Measurements from ENCODE around the gene FUT6. TPM values are rescaled to one million over a fixed set of nuclear protein-coding genes. Genes with fewer than 3 reads are reported as not detected.

FUT6 gene
- total and polyA plus RNA-seq, 2 donors from 2014 or later = 13.0 to 58.4 TPM

DNA sequence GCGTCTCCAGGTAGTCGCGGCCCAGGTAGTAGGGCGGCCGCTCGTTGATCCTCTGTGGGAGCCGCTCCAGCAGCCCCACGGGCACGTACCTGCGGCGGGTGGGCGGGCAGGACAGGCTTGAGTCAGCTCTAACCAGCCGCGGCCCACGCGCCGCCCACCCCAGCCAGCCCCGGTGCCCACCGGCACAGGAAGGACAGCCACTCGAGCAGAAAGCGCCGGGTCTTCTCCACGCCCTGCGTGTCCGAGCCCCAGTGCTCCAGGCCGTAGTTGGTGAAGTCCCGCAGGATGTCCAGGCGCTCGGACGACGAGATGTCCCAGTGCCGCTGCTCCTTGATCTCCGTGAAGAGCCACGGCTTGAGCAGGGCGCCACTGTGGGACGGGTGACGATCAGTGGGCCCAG lies 54.1 kb downstream of the FUT6 start:
- Histone ChIP-seq H3K27ac (ENCODE audit: low read depth in 2 of 2, low read length in 2 of 2) (no peak overlapping the region), H3K9me3 (ENCODE audit: control insufficient read depth in 2 of 3, insufficient read depth in 1 of 3, low read length in 3 of 3) (no peaks in the 10 kb centered on the region), H3K4me3 (ENCODE audit: low read length in 3 of 3) (no peak overlapping the region), H3K9ac (ENCODE audit: low read length in 3 of 3) (no peak overlapping the region), H3K36me3 (ENCODE audit: control insufficient read depth in 2 of 3, insufficient read depth in 3 of 3, low read length in 3 of 3) (peaks cover 0 to 27% (median 23%) of the 10 kb centered on the region in 3 donors), H3K27me3 (ENCODE audit: control insufficient read depth, insufficient read depth, low read length) (no peaks in the 10 kb centered on the region), H3K4me1 (ENCODE audit: control insufficient read depth in 2 of 3, insufficient read depth in 2 of 3, low read depth in 1 of 3, low read length in 3 of 3) (peaks cover 0 to 6% (median 4%) of the 10 kb centered on the region in 3 donors)
- intact Hi-C loops (cut with DNase I) = no loop called here
- FAIRE-seq = no peak
- TF ChIP-seq, protein P1, sequence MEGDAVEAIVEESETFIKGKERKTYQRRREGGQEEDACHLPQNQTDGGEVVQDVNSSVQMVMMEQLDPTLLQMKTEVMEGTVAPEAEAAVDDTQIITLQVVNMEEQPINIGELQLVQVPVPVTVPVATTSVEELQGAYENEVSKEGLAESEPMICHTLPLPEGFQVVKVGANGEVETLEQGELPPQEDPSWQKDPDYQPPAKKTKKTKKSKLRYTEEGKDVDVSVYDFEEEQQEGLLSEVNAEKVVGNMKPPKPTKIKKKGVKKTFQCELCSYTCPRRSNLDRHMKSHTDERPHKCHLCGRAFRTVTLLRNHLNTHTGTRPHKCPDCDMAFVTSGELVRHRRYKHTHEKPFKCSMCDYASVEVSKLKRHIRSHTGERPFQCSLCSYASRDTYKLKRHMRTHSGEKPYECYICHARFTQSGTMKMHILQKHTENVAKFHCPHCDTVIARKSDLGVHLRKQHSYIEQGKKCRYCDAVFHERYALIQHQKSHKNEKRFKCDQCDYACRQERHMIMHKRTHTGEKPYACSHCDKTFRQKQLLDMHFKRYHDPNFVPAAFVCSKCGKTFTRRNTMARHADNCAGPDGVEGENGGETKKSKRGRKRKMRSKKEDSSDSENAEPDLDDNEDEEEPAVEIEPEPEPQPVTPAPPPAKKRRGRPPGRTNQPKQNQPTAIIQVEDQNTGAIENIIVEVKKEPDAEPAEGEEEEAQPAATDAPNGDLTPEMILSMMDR (IDR thresholded peaks at IDR 0.05; ENCODE audit: borderline replicate concordance, extremely low read depth, insufficient read depth) = no peak
- no peak for DNase-seq

DNA sequence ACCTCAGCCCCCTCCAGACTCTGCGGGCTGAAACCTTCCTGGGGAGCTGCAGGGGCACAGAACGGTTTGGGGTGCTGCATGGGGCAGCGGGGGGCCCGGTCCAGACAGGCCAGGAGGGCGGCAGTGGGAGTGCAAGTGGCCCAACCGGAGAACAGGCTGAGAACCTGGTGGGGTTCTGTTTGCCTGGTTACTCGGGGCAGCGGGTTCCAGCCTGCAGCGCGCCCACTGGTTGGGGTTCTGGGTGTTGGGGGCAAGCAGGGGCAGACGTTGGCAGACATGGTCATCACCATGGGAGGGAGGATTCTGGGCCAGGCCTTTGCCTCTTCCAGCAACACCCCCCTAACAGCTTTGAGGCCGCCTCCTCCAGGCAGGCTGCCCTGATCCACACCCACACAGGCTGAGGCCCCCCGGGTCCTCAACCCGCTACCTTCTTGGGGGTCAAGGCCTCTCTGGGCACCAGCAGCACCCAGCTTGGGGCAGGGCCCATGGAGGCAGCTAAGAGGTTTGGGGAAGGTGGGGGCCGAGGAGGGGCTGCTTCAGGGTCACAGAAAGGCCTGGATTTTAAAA lies 54.8 kb downstream of the FUT6 start, which contains the start of gene PRR22:
Gene PRR22 (minus strand): TSS at position 166 of the 567 bp plus-strand sequence. CDS start 86 bp downstream, at position 80.
- Histone ChIP-seq H3K36me3 (ENCODE audit: control insufficient read depth in 2 of 3, insufficient read depth in 3 of 3, low read length in 3 of 3) (peaks cover 0 to 25% (median 23%) of the 10 kb centered on the region in 3 donors), H3K9ac (ENCODE audit: low read length in 3 of 3) (no peak within 1 kb of the TSS), H3K27me3 (ENCODE audit: control insufficient read depth, insufficient read depth, low read length) (no peaks in the 10 kb centered on the region), H3K27ac (ENCODE audit: low read depth in 2 of 2, low read length in 2 of 2) (no peak within 1 kb of the TSS), H3K9me3 (ENCODE audit: control insufficient read depth in 2 of 3, insufficient read depth in 1 of 3, low read length in 3 of 3) (no peaks in the 10 kb centered on the region), H3K4me1 (ENCODE audit: control insufficient read depth in 2 of 3, insufficient read depth in 2 of 3, low read depth in 1 of 3, low read length in 3 of 3) (no peaks in the 10 kb centered on the region), H3K4me3 (ENCODE audit: low read length in 3 of 3) (no peak within 1 kb of the TSS)
- no peak for DNase-seq
- intact Hi-C loops (cut with DNase I) = no loop called here
- FAIRE-seq = no peak
- TF ChIP-seq, protein P1 (IDR thresholded peaks at IDR 0.05; ENCODE audit: borderline replicate concordance, extremely low read depth, insufficient read depth) = no peak

DNA sequence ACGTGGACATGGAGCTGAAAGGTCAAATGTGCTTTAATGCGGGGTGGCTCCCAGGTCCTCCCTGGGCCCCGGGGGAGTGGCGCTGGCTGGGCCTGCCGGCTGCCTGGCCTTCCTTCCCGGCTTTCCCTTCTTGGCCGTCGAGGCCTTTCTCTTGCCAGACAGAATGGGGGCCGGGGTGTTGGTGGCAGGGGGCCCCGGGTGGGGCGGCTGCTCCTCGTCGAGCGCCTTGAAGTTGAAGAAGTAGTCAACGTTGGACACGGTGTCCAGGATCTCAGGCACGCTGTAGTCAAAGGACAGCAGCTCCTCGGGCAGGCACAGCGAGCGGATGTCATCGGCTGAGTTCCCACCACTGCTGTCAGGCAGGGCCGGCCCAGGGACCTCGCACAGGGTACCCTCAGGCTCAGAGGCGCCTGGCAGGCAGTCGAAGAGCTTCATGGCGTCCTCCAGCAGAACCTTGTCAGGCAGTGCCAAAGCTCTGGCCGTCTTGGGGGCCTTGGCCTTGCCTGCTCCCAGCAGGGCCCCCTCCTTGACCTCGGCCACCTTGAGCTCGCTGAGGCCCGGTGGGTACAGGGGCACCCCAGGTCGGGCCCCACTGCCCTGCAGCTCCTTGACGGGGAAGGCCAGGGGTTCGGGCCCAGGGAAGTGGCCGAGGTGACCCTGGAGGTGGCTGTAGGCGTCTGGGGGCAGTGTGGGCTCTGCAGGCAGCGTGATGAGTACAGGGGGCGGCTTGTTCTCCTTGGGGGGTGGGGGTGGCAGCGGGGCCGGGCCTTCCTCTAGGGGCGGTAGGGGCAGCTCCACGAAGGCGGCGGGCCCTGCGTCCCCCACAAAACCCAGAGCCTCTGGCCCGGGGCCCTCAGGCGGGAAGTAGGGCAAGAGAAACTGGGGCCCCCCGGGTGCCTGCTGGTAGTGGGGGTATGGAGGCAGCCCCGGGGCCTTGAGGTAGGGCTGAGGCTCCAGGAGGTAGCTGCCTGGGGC lies 56.3 kb downstream of the FUT6 start:
- no peaks in the 10 kb centered on the region for H3K27me3 ChIP-seq (ENCODE audit: control insufficient read depth, insufficient read depth, low read length)
- TF ChIP-seq, protein P1 (IDR thresholded peaks at IDR 0.05; ENCODE audit: borderline replicate concordance, extremely low read depth, insufficient read depth) = no peak
- H3K4me1 ChIP-seq (ENCODE audit: control insufficient read depth in 2 of 3, insufficient read depth in 2 of 3, low read depth in 1 of 3, low read length in 3 of 3) = no peaks in the 10 kb centered on the region
- H3K4me3 ChIP-seq (ENCODE audit: low read length in 3 of 3) = no peak overlapping the region
- no peaks in the 10 kb centered on the region for H3K9me3 ChIP-seq (ENCODE audit: control insufficient read depth in 2 of 3, insufficient read depth in 1 of 3, low read length in 3 of 3)
- no peak for FAIRE-seq
- DNase-seq = no peak
- no peak overlapping the region for H3K27ac ChIP-seq (ENCODE audit: low read depth in 2 of 2, low read length in 2 of 2)
- H3K9ac ChIP-seq (ENCODE audit: low read length in 3 of 3) = no peak overlapping the region
- intact Hi-C loops (cut with DNase I) = no loop called here
- peaks cover 0 to 22% (median 16%) of the 10 kb centered on the region in 3 donors for H3K36me3 ChIP-seq (ENCODE audit: control insufficient read depth in 2 of 3, insufficient read depth in 3 of 3, low read length in 3 of 3)
